HG02981 (cell line): ENCODE results near the gene VARS2.
A peak's percentile ranks its signal among the peaks of the same experiment; 100 is the strongest.
"Not testable (repeated sequence)": the region's sequence is repeated elsewhere in the genome, so short reads cannot be mapped to it uniquely, and the experiment has no call there.

Experiments
- ATAC-seq: cut with Tn5 transposase; IDR thresholded peaks from one replicate; pipeline ENCODE4 v1.9.1; 2021; ENCODE audit warnings: mild to moderate bottlenecking, moderate library complexity; ENCODE audit not compliant: unreplicated experiment

The VARS2 gene

DNA sequence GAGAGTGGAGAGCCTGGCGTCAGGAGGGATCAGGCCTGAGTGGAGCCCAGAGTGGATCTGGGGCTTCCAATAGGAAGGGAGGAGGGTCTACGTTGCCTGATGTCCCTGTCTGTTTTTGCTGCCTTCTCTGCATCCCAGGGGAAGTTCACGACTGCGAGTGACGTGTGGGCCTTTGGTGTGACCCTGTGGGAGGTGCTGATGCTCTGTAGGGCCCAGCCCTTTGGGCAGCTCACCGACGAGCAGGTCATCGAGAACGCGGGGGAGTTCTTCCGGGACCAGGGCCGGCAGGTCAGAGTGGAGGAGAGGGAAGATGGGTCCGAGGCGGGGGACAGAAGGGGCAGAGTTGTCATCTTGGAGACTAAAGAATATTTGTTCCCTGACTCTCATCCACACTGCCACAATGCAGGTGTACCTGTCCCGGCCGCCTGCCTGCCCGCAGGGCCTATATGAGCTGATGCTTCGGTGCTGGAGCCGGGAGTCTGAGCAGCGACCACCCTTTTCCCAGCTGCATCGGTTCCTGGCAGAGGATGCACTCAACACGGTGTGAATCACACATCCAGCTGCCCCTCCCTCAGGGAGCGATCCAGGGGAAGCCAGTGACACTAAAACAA lies 15.2 kb upstream of the VARS2 start:
- no peak for ATAC-seq

DNA sequence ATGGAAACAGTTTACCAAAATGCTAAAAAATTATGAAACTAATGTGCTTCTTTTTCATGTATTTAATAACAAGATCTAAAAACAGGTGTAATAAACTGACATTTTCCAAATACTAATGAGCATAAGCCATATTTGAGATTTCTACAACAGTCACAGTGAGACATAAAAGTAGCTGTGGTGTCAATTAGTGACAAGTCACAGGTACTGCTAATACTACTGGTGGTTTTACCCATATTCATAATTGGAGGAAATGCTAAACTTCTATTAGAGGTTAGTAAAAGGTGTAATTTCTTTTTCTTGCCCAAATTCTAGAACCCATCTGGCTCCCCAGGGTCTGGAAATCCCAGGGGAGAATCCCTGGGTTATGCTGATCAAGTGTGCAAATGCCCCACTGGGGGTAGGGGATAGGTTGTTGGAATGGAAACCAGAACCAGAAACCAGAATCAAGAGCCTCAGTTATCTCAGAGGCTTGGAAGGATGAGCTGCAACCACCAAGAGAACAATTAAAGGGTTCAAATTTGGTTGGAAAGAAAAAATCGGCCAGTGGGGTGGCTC lies 13.1 kb upstream of the VARS2 start:
- no peak for ATAC-seq

DNA sequence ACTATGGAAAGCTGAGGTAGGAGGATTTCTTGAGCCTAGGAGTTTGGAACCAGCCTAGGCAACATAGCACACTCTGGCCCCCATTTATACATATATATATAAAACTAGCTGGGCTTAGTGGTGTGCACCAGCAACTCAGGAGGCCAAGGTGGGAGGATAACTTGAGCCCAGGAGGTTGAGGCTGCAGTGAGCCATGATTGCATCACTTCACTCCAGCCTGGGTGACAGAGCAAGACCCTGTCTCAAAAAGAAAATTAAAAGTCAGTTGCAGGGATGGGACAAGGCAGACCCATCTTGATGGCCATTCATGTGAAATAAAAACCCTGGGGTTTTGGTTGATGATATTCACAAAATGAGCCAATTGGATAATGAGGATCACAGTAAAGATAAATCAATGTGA lies 12.6 kb upstream of the VARS2 start:
- no peak for ATAC-seq

DNA sequence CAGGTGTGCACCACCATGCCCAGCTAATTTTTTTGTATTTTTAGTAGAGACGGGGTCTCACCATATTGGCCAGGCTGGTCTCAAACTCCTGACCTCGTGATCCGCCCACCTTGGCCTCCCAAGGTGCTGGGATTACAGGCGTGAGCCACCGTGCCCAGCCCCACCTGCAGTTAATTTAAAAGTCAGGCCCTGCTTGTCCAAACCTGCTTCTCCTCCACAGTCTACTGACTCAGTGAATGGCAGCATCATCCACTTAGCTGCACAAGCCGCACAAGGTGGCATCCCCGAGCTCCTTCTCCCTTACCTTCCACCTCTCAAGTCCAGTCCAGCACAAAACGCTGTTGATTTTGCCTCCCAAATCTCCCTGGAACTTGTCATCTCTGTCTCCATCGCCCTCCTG lies 11.8 kb upstream of the VARS2 start:
- not testable (repeated sequence) for ATAC-seq

DNA sequence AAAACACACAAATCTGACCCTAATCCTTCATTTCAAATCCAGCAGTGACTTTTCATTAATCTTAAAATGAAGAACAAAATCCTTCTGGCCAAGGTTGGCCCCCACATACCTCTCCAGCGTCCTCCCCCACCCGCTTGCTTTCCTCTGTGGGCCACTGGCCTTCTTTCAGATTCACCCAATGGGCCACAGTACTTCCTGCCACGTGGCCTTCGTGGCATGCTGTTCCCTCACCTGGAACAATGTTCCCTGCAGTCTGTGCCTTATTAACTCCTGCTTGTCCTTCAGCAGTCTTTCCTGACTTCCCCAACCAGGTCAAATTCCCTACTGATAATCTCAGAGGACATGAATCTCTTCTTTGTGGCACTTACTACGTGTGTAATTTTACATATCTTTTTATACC lies 11.3 kb upstream of the VARS2 start:
- no peak for ATAC-seq

DNA sequence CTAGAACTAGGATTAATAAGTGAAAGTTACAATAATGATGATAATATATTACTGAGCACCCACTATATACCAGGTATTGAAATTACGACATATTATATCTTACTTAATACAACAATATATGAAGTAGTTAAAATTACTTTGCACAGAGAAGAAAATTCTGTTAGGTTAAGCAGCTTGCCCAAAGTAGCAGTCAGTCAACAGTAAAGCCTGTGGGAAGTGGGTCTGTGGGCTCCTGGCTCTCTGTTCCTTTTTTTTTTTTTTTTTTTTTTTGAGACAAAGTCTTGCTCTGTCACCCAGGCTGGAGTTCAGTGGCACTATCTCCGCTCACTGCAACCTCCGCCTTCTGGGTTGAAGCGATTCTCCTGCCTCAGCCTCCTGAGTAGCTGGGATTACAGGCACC lies 10.8 kb upstream of the VARS2 start:
- ATAC-seq = no peak

DNA sequence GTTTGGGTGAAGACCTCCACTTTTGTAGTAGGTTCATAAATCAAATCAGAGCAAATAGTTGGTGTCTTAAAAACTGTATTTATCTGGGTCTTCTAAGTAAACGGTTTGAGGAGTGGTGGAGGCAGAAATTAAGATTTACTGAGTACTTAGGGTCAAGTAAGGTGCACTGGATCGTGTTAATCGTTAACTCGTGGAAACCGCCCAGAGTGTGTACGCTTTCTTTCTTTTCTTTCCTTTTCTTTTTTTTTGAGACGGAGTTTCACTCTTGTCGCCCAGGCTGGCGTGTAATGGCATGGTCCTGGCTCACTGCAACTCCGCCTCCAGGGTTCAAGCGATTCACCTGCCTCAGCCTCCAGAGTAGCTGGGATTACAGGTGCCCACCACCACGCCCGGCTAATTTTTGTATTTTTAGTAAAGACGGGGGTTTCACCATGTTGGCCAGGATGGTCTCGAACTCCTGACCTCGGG lies 6.7 kb upstream of the VARS2 start:
- not testable (repeated sequence) for ATAC-seq

DNA sequence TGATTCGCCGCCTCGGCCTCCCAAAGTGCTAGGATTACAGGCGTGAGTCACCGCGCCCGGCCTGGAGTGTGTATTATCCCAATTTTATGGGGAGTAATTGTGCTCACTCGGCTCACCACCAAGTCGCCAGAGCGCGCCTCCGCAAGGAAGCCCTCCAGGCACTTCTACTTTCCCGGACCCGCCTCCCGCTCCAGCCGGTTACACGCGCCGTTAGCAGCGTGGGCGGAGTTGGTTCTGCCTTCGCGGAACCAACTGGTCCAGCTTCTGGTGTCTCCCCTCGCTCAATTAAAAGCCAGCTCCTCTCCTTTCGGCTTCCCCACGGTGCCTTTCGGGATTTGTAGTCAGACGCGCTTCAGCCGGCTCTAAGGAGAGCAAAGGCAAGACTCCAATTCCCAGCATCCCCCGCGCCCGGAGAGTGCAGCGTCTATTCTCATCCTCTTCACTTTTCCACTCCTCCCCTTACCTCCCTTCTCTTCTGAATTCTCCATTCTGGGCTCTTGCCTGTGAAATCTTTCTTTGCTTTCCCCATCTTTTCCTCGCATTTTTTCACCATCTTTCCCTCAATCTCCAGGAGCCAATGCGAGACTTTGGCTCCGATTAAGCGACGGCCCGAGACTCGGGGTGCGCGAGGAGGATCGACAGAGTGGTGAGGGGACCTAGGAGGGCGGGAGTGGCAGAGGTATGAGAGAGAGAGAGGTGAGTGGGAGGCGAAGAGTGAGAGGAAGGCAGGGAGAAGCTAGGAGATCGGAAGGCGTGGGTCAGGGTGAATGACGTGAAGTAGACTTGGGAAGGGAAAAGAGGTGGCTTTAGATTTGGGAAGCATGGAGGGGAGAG lies 6.1 kb upstream of the VARS2 start, which contains the start of gene GTF2H4:
GTF2H4 (plus strand) TSS at position 450 of the 834 bp plus-strand sequence.
- peak; percentile 95 for ATAC-seq

DNA sequence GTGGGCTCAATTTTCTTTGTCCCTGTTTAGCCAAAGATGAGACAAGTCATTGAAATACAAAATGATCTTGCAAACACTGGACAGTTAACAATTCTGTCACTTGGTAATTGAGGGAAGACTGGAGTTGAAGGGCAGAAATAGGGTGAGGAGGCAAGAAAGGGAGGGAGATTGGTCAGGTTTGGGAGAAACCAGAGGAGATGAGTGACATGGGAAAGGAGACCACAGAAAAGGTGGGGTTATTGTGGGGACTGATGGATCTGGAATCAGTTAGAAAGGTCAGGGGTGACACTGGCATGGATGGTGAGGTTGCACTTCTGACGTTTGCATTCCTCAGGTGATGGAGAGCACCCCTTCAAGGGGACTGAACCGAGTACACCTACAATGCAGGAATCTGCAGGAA lies 5.3 kb upstream of the VARS2 start:
- ATAC-seq = no peak

DNA sequence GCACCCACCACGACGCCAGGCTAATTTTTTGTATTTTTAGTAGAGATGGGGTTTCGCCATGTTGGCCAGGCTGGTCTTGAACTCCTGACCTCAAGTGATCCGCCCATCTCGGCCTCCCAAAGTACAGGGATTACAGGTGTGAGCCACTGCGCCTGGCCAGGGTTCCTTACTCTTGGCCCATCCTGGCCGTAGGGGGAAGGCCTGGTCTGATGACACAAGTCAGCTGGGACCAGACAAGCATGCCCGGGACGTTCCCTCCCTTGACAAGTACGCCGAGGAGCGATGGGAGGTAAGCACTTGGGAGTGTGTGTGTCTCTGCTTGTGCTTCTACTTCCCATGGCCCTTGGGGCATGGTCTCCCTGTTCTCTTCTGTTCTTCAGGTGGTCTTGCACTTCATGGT lies 3.6 kb upstream of the VARS2 start:
- ATAC-seq = not testable (repeated sequence)

DNA sequence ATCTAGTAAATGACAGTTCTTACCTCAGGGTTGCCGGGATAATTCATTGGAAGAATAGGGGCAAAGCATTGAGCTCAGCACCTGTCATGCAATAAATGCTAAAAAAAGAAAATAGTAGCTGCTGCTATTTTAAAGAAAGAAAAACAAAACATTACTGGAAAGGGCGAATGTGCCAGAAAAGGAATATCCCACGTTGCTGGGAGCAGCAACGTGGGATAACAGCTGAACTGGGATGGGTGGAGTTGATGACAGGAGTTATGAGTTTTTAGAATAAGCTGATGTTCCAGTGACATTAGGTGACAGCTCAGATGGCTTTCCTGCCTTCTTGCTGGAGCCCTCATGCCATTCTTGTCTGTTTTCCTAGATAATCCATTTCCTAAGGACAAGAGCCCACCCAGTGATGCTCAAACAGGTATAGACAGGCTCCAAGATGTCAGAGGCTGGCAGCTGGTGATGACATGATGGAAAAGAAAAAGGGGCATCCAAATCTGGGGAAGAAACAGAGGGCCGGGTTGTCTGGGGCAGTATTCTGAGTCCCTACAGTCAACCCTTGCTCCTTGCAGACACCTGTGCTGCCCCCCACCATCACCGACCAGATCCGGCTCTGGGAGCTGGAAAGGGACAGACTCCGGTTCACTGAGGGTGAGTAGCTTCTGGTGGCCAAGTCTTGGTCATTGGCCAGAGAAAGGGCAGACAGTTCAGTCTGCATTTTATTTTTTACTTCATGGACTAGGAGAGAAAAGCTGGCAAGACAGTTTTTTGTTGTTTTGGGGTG lies 1.1 kb upstream of the VARS2 start:
- ATAC-seq = no peak

DNA sequence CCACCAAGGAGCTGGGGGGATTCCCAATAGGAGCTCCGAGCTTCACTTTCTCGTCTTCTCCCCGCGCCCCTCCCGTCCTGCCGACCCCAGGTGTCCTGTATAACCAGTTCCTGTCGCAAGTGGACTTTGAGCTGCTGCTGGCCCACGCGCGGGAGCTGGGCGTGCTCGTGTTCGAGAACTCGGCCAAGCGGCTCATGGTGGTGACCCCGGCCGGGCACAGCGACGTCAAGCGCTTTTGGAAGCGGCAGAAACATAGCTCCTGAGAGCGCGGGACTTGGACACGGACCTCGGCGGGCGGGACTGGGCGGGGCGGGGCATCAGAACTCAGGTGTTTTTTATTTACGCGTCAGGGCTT lies 340 bp upstream of the VARS2 start:
- ATAC-seq = no peak

DNA sequence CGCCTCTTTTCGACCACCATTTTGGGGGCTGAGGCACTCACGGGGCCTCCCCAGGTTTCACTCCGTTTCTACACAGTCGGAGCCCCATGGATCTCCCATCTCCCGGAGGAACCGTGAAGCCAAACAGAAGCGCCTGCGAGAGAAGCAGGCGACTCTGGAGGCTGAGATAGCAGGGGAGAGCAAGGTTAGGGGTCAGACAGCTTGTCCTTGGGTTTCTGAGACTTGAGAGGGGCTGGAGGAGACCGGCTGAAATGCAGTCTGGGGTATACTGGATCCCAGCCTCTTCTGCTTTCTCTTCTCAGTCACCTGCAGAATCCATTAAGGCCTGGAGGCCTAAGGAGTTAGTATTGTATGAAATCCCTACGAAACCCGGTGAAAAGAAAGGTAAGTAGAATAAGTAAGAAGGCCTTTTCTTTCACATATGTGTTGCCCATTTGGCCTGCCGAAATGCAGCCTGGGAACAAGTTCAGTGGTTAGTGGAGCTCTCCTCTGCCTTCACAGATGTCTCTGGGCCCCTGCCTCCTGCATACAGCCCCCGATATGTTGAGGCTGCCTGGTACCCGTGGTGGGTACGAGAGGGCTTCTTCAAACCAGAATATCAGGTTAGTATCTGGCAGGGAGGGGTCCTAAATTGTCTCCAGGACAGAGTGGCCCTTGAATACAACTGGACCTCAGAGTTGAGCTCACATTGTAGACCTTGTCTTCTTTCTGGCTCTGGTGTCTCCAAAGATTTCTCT lies 984 bp downstream of the VARS2 start:
- ATAC-seq = no peak

DNA sequence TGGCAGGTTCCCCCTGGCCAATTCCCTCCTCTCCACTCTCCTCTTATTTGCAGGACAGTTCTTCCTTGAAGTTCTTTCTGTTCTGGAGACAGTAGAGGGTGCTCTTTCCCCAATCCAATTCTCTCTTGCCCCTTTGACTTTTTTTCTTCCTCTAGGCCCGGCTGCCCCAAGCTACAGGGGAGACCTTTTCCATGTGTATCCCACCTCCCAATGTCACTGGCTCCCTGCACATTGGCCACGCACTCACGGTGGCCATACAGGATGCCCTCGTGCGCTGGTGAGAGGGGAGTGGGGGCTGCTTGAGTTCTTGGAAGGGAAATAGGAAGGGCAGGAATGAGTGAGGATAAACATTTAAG lies 1.5 kb downstream of the VARS2 start:
- no peak for ATAC-seq

DNA sequence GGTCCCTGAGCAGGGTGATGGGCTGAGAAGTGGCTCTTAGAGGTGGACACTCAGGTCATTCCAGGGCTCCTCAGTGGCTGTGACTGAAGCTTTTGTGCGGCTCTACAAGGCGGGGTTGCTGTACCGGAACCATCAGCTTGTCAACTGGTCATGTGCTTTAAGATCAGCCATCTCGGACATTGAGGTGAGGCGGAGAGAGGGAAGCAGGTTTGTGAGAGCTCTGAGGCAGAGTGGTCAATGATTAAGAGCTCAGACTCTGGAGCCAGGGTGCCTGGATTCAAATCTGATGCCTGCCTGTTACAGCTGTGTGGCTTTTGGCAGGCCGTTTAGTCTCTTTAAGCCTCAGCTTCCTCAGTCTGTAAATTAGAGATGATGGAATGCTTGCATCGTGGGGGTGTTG lies 3.0 kb downstream of the VARS2 start:
- no peak for ATAC-seq

DNA sequence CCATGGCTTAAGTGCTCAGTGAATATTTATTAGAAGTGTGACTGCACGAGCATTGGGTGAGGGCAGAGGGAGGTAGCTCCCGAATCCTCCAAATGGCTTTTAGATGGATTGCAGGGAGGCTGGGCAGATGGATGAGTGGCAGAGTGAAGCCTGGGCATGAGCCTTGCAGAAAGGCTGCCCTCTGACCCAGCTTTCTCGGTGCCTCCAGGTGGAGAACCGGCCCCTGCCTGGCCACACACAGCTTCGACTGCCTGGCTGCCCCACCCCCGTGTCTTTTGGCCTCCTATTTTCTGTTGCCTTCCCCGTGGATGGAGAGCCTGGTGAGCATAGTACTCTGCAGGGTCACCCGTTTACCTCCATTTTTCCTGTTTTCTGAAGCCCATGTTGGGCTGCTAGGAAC lies 3.4 kb downstream of the VARS2 start:
- ATAC-seq = no peak

DNA sequence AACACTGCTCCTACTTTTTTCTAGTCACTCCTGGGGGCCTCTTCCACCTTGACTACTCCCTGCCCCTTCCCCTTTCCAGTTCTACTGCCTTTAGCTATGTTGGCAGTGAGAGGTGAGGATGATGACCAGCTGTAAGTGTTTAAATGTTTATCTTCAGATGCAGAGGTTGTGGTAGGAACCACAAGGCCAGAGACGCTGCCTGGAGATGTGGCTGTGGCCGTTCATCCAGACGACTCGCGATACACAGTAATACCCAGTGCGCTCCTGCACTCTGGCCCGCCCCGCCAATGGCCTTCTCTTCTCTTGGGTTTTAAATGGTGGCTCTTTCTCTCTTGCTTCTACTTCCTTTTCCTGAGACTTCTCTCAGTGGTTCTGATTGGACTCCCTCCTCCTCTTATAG lies 4.6 kb downstream of the VARS2 start:
- ATAC-seq = no peak

DNA sequence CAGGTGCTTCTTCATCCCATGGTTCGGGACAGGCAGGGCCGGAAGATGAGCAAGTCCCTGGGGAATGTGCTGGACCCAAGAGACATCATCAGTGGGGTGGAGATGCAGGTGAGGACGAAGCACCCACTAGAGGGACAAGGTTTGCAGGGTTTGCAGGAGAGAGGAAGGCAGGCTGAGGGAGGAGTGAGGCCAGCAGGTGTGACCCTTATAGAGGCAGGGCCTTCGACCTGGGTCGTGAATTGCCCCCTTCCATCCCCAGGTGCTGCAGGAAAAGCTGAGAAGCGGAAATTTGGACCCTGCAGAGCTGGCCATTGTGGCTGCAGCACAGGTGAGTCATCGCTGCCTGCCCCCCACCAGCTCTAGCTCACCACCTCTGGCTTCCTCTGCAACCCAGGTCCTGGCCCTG lies 8.4 kb downstream of the VARS2 start:
- ATAC-seq = no peak

DNA sequence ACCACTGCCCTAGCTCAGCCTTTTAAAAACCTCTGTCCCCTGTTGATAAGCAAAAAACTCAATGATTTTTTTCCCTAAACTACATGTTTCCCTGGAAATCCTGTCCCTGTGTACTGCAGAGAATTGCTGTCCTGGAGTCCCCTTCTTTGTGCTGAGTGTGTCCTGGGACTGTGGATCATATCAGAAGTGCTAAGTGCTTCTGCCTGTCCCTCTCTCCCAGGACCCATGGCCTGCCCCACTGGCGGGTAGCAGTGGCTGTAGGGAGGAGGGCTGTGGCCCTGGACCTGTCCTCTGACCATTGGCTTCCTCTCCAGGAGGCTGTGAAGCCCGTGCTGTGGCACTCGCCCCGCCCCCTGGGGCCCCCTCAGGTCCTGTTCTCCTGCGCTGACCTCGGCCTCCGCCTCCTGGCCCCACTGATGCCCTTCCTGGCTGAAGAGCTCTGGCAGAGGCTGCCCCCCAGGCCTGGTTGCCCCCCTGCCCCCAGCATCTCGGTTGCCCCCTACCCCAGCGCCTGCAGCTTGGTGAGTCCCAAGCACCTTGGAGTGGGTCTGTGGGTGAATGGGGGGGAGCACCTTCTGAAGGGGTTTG lies 10.1 kb downstream of the VARS2 start:
- ATAC-seq = not testable (repeated sequence)

DNA sequence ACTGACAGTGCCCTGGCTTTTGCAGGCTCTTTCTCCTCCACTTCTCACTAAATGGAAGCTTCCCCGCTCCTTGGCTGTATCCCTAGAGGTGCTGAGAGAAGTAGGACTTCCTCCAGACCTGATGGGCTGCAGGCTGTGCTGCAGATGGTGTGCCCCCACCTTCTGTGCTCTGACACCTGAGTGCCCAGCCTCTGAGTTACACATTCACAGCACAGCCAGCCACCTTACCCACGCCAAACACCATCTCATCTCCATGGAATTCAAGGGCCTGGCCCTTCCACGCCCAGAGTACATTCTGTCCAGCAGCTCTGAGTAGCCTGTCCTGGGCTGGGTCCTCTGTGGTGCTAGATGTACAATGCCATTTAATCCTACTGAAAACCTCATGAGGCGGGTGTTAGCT lies 12.6 kb downstream of the VARS2 start:
- no peak for ATAC-seq
